Stimulated activated CD4-positive, alpha-beta T cell treated with anti-CD3 and anti-CD28 coated beads, Interleukin-4, amount 100 ng/mL, for 1 hour (primary cell): ENCODE measurements around the gene EPHB1.
"Not testable (repeated sequence)": the region's sequence is repeated elsewhere in the genome, so short reads cannot be mapped to it uniquely, and the experiment has no call there.

Source experiments
- DNase-seq: peaks from one replicate; pipeline ENCODE4 v3.0.0-alpha.2; 2020

The EPHB1 gene

DNA sequence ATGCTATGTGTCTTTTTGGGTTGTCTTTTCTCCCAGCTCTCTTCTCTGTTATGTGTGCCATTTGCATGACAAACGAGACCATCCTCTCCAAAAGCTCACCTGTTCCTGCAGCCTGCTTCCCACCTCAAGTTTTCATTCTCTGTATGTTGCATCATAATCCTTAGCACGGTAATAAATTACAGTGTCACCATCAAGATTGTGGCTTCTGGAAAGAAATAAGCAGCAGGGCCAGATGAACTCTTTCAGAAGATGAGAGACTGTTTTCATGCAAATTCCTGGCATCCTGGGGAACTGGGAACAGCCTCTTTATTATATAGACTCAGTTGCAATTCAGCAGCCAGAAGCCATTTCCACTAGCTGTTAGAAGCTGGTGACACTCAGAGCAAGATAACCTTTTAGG, 436.7 kb downstream of the EPHB1 start:
- DNase-seq = no peak

GRCh38 chr3:135232226-135232625, 437.2 kb downstream of the EPHB1 start:
- DNase-seq = no peak

DNA sequence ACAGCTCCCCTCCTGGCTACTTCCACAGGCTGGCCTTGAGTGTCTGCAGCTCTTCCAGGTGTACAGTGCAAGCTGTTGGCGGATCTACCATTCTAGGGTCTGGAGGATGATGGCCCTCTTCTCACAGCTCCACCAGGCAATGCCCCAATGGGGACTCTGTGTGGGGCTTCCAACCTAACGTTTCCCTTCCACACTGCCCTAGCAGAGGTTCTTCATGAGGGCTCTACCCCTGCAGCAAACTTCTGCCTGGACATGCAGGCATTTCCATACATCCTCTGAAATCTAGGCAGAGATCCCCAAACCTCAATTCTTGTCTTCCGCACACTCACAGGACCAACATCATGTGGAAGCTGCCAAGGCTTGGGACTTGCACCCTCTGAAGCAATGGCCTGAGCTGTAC, 438.4 kb downstream of the EPHB1 start:
- not testable (repeated sequence) for DNase-seq

- DNase-seq = no peak
Observed at GRCh38 chr3:135235541-135235940, 440.5 kb downstream of the EPHB1 start.

DNA sequence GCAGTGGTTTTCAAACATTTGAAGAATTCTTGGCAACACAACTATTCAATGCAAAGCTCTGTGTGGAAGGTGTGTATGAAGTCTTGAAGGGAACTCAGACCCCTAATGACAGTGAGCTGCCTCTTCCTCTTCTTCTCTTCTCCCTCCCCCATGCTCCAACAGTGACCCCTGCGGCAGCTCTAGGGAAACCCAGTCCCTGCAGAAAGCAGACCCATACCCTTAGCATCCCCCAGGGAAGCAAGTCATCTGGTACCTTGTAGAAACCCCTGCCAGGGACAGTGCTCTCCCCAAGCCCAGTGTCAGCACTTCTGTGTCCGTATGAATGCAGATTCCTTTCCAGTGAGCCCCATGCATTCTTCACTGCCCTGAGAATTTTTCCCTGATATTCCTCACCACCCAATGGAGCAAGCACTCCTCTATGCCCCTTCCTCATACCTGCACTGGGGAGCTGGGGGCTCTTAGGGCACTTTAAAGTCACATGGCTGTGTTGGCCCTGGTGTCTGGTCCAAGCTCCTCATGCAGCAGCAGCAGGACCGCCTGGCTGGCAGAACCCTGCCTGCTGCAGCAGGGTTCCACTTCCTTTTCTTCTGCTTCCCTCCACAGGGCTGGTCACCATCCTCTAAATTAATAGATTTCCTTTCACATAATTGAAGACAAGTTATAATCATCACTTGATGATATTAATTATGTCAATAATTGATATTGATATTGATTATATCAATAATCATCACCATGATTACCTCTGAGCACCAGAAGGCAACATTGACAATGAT, 442.5 kb downstream of the EPHB1 start:
- no peak for DNase-seq

GRCh38 chr3:135238236-135238830, 443.3 kb downstream of the EPHB1 start:
- DNase-seq = no peak

DNA sequence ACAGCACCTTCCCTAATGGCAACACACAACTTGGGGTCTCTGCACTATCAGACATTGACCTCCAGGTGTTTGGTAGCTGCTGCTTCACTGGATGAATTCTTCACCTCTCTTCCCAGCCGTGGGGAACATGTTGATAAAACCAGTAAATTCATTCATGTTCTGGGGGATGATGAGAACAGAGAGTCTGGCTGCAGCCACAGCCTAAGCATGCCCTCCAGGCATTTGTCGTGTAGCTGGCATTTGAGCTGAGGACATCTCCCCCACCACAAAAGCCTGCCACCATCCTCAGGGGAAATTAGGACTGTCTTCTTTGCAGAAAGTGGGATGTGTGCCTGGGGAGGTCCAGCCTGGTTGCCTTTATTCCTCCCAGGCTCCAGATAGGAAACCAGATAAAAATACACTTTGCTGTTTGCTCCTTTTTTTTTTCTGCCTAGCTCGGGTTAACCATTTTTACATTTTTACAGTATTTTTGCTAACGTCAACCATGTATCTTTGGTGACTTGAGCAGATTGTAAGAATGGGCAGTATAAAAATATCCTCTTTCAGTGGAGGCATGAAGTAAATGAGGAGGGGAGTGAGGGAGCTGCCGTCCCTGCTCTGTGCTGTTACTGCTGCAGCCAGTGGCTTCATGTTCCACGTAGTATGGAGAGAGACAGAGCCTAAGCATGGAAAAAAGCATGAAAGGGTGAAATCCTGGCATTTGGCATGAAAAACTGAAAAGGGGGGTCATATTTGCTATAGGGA, 444.0 kb downstream of the EPHB1 start:
- DNase-seq = no peak

- DNase-seq = no peak
Observed at GRCh38 chr3:135239615-135239884, 444.5 kb downstream of the EPHB1 start.

DNA sequence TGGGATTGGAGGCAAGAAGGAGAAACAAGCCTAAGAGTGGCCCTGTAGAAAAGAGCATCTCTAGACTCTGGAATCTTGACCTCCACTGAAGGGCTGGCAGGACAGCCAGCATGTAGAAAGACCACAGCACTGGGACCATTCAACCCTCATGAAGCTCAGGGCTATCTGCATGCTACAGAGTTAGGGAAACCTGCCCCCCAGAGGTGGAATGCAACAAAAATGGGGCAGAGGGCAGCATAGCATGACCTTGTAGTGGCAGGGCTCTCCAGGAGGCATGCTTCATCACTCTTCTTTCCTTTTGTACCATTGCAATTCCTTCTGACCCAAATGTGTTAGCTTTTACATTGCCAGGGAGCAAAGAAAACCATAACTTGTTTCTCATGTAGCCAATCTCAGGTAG, 445.4 kb downstream of the EPHB1 start:
- DNase-seq = no peak

DNA sequence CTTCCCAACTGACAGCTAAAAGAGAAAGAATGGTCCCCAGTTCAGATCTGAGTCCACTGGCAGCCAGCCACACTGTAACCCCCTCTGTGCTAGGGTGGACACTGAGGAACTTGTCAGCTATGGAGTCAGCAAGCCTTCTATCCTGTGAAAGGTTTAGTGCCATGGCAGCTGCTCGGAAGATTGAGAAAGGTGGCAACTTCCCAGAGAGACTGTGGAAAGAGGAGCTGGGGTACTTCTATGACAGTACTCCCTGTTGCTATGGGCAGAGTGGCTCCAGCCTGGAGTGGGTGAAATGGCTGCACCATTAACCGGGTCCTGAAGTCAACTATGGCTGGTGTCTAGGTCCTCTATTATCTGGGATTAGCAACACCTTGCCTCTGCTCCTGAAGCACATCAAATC, 447.2 kb downstream of the EPHB1 start:
- no peak for DNase-seq

DNA sequence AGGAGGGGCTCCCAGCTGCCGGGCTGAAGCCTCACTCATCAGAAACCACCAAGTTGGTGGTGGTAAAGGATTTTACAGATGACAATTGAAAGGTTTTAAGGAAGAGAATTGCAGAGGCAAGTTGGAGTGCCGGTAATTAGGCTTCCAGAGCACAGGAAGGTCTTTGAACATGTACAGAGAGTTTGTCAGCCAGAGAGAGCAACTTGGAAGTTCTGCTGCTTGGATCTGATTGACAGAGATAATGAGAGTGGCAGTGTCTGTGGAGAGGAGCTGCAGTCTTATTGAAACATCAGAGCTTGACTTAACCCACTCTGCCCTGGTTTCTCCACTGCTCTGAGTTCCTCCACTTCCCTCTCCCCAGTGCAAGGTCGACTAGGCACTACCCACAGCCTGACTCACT, 448.6 kb downstream of the EPHB1 start:
- DNase-seq = no peak

- no peak for DNase-seq
Observed at GRCh38 chr3:135246027-135246426, 451.0 kb downstream of the EPHB1 start.

DNA sequence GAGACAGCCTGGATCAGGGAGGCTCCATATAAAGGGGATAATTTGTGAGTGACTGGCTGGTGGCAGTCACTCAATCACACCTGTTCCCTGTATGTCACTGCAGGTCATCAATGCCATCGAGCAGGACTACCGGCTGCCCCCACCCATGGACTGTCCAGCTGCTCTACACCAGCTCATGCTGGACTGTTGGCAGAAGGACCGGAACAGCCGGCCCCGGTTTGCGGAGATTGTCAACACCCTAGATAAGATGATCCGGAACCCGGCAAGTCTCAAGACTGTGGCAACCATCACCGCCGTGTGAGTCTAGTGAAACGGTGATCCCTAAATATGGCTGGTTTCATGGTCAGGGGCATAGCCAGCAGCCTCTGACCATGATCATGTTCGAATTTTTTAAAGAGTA, 453.2 kb downstream of the EPHB1 start:
- no peak for DNase-seq

- no peak for DNase-seq
Observed at GRCh38 chr3:135249186-135249585, 454.1 kb downstream of the EPHB1 start.

GRCh38 chr3:135258916-135259315, 463.9 kb downstream of the EPHB1 start:
- DNase-seq = no peak

GRCh38 chr3:135260025-135260424, 465.0 kb downstream of the EPHB1 start:
- DNase-seq = no peak

- no peak for DNase-seq
Observed at GRCh38 chr3:135261214-135261775, 466.2 kb downstream of the EPHB1 start.

DNA sequence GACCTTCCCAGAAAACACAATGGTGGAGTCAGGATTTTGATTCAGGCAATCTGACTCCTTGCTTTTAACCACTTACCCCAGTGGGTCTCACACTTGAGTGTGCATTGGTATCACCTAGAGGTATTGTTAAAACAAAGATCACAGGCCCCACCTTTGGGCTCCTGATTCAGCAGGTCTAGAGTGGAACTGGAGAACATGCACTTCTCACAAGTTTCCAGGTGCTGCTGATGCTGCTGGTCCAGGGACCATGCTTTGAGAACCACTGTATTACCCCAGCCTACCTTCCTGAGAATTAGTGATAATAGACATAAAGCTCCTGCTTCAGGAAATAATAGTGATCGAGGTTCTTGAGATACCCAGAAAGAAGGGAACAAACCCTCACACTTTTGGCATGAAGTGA, 466.9 kb downstream of the EPHB1 start:
- DNase-seq = no peak

DNA sequence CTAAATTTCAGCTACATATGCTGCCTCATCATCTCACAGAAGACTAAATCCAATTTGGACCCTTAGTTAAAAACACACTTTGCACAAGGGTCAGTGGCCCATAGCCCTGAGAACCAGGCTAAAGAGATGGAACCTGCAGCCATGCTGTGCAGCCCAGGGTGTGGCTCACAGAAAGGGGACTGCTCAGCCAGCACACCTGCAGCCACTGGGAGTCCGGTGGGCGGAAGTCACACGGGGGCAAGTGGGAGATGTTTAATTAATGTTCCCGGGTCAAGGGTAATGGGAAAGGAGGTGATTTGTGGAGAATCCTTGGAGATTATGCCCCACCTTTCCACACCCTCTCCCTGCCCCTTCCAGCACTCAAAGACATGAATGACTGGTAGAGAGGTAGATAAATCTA, 467.4 kb downstream of the EPHB1 start:
- no peak for DNase-seq

DNA sequence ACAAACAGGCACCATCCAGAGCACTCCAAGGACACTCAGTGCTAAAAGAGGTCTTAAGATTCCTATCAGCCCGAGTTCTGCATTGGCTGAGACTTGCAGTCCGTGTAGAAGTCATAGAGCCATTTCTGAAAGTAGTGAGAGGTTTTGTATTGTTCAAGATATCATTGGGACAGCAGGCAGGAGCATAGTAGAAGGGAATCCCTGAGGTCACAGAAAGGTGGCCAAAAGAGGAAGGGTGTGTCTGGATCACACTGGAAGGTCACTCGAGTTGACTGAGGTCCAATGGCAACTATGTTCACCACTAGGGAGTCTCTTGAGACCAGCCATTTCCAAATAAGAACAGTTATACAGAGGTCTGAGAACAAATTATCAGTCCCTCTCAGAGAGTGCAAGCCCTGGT, 468.3 kb downstream of the EPHB1 start:
- DNase-seq = no peak

- no peak for DNase-seq
Observed at GRCh38 chr3:135267487-135267886, 472.4 kb downstream of the EPHB1 start.

GRCh38 chr3:135268941-135269532, 474.0 kb downstream of the EPHB1 start:
- no peak for DNase-seq

DNA sequence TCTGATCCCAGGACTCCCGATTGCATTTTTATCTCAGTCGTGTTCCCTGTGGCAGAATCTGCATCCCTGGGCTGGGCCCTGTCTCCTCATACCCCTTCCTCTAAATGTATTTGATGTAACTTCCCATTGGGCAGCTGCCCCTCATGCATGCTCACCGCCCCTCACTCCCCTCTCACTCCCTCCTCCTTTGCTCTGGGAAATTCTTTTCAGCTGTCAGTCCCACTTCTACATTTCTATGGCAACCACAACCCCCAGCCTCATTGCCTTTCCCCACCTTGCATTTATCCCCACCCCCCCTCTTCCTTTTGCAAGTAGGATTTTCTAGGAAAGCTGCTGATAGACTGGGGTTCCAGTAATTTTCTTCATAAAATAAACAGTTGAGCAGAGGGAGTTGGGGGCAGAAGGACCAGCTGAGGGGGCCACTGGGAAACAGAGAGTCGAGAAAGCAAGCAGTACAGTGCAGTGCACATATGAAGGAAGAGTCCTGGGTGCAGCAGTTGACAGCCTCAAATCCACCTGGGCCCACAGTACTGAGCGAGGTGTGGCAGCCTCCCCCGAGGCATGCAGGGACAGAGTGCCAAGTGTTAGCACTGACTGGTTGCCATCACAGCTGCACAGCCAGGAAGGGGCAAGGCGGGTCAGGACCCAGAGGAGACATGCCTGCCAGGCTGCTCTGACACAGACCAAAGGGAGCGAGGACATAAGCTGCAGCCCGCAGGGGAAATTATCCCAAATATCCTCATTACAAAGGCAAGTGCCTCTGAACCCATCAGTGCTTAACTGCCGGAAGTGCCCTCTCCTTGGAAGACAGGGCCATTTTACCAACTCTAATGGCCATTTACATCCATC, 476.3 kb downstream of the EPHB1 start:
- no peak for DNase-seq
